HG02623 (cell line): ENCODE results near the gene KIAA1958.

Experiments used
- ATAC-seq: cut with Tn5 transposase; IDR thresholded peaks from one replicate; pipeline ENCODE4 v1.9.1; 2021; ENCODE audit warnings: moderate library complexity; ENCODE audit not compliant: unreplicated experiment

Gene KIAA1958, protein sequence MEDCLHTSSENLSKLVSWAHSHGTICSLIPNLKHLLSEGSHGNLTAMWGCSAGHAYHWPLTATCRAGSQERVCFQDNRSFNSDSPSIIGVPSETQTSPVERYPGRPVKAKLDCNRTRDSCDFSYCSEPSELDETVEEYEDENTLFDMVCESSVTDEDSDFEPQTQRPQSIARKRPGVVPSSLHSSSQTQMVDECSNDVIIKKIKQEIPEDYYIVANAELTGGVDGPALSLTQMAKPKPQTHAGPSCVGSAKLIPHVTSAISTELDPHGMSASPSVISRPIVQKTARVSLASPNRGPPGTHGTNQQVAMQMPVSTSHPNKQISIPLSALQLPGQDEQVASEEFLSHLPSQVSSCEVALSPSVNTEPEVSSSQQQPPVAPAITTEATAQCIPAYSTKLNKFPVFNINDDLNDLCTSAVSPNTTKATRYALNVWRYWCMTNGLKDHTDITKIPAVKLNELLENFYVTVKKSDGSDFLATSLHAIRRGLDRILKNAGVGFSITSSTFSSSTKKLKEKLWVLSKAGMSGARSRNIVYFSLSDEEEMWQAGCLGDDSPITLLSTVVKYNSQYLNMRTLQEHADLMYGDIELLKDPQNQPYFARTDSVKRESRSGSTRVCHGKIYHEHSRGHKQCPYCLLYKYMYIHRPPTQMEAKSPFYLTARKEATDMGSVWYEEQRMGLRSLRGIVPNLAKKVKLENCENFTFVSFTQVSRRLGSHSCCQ

DNA sequence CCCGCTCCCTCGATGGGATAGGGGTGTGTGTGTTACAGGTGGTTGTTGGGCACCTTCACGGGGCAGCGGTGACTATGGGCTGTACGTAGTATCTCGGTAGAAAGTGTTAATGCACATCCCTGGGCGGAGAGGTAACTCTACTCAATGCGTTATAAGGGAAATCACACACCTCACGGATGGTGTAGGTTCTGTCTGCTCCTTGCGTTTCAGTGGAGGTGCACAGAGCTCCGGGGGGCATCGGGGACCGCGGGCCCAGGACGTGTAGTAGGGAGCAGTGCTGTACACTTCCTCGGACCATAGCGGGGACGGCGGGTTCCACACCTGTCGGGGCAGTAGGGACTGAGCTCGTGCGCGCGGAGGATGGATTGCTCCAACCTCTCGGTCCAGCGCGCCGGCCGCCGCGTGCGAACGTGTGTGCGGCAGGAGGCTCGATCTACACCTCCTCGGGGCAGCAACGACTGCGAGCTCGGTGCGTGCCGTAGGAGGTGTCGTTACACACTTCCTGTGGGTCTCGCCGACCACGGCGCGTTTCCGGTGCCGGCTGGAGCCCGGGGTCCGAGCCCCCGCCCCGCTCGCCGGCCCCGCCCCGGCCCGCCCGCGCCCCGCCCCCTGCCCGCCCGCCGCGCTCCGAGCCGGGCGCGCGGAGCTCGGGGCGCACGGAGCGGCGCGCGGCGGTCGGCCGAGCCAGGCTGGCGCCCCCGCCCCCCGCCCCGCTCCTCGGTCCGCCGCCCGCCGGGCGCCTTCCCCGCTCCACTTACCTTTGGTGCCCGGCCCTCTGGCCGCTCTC, at the start of gene KIAA1958:
TSS of gene KIAA1958 (plus strand) at position 607 of the 787 bp plus-strand sequence. CDS start 87,254 bp downstream, outside the sequence.
- ATAC-seq: peak; percentile 93

DNA sequence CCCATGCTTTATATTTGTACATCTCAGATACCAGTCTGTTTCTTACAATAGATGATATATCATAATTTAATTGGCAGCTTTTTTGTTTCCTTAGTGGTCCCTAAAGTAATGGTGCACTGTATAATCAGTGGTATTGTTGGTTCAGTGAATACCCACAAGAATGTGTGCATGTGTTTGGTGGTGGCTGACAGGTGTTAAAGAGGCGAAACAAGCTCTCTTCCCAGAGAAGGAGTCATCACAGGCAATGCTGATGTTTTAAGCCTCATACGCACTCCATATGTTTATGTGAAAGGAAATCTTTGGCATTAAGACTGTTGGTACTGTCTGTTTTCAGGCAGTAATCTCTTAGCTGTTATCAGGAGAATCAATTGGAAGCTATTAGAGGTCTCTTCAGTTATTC, 49.2 kb upstream of the KIAA1958 start:
- no peak for ATAC-seq

DNA sequence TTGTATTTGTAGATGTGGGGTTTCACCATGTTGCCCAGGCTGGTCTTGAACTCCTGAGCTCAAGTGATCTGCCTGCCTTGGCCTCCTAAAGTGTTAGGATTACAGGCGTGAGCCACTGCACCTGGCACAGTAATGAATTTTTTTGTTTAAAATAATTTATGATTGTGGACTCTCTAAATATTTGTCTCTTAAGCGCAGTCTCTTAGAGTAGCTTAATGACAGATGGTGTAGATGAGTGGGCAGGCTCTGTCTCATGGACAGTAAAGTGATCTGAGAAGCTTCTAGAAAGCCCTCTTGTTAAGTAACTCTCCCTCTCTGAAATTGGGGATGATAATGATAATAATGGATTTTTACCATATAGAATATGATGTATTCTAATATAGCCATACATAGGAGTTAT, 47.5 kb upstream of the KIAA1958 start:
- ATAC-seq: no peak

DNA sequence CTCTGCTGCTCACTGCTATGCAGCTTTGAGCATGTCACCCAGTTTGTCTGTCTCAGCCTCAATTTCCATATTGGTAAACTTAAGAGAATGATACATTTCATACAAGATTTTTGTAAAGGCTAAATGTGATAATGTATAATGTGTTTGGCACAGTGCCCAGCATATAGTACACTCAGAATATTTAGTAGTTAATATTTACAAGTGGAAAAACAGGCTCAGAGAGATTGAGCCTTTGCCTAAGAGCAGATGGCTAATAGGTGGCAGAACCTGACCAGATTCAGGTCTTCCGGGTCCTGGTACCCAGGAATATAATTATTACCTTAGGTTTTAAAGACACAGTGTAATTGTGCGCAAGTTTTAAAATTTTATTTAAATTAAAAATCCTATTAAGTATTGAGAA, 46.8 kb upstream of the KIAA1958 start:
- ATAC-seq: no peak

DNA sequence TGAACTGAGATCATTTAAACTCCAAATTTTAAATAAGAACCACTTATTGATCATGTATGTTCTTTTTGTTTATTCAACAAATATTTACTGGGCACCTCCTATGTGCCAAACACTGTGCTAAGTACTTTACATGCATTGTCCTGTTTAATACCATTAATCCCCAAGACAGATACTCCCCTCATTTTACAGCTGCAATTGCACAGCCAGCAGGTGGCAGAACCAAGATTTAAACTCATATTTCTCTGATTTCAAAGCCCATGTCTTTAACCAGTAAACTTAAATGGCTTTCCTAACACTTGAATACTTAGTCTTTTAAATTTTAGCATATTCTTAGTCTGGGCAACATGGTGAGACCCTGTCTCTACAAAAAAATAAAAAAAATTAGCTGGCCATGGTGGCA, 43.4 kb upstream of the KIAA1958 start:
- ATAC-seq: no peak

DNA sequence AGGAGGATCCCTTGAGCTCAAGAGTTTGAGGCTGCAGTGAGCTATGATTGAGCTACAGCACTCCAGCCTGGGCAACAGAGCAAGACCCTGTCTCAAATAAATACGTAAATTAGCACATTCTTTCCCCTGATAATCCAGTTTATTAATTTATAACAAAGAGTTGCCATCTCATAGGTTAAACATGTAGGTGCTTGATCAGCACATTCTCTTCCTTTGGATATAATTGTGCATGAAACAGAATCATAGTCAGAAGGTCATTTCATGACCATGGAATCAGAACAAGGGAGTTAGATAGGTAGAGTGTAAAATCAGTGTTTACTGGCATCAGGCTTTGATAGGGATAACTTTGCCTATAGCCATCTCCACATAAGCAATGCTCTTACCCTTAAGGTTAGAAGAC, 43.0 kb upstream of the KIAA1958 start:
- ATAC-seq: no peak

DNA sequence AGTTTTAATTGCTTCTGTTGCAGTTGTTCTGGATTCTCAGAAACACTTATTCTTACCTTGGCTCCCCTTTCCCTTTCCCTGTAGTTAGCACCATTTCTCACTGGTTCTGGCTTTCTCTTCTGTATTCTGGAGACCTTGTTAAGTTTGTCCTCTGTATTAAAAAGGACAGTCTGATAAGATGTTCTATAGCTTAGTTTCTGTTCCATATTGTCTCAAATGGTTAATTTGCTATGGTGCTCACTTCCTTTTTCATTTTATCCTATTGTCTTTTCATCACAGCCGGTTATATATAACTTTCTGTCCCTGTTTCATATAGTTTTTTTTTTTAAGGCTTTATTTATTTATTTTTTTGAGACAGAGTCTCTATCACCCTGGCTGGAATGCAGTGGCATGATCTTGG, 41.4 kb upstream of the KIAA1958 start:
- ATAC-seq: no peak

DNA sequence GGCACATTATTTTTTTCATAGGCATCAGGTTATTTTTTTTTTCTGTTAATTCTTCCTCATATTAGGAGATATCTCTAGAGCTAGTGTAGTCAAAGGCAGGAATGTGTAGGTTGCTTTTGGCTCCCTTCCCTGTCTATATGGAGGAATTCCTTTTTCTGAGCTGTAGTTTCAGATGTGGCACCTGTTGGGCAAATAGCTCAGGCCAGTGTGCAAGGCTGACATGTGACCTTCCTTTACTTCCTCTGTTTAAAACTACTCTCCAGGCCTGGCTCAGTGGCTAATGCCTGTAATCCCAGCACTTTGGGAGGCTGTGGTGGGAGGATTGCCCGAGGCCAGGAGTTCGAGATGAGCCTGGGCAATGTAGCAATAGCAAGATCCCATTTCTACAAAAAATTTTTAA, 40.5 kb upstream of the KIAA1958 start:
- no peak for ATAC-seq

DNA sequence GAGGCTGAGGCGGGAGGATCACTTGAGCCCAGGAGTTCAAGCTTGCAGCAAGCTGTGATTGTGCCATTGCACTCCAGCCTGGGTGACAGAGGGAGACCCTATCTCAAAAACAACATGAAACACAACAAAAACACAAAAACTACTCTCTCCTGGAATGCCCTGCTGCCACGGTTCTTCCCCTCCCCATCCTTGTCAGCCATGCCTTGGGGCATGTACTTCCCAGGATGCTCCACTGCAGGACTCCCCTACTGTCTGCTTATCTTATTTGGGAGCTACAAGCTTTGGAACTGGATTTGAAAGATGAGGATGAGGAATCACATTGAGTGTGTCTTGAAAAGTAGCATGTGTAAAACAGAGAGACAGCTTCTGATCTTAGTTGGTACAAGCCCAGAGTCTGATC, 40.1 kb upstream of the KIAA1958 start:
- no peak for ATAC-seq

DNA sequence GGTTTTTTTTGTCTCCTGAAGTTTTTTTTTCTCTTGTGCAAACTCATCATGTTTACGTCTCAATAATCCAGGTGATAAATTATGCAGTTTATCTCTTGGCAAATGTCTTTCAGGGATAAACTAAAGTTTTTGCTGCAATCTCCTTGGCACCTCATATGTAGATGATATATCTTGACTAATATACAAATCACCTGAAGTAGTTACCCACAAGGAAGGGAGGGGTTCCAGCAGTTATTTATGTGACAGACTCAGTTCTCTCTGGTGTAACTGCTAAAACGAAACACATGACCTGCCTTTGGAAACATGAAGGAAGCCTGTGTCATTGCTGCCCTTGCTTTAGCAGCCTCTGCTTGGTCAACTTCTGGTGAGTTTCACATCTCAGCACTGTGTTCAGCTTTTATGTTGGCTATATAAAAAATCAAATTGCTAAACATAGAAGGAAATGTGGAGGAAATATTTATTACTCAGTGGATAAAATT, 39.3 kb upstream of the KIAA1958 start:
- no peak for ATAC-seq

DNA sequence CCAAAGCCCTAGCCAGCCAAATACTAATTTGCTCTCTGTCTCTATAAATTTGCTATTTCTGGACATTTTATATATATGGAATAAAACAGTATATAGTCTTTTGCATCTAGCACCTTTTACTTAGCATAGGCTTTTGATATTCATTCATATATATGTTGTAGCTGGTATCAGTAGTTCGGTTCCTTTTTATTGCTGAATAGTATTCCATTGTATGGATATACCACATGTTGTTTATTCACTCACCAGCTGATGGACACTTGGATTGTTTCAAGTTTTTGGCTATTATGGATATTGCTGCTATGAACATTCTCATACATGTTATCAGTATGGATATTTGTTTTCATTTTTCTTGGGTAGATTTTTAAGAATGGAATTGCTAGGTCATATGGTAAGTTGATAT, 23.8 kb upstream of the KIAA1958 start:
- no peak for ATAC-seq

DNA sequence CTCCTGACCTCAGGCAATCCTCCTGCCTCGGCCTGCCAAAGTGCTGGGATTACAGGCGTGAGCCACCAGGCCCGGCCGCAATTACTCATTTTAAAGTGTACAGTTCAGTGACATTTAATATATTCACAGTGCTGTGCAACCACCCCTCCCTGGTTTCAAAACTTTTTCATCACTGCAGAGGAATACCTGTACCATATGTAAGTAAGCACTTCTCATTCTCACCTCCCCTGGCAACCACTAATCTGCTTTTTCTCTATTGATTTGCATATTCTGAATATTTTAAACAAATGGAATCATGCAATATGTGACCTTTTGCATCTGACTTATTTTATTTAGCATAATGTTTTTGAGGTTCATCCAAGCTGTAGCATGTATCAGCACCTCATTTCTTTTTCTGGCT, 21.3 kb upstream of the KIAA1958 start:
- ATAC-seq: no peak

DNA sequence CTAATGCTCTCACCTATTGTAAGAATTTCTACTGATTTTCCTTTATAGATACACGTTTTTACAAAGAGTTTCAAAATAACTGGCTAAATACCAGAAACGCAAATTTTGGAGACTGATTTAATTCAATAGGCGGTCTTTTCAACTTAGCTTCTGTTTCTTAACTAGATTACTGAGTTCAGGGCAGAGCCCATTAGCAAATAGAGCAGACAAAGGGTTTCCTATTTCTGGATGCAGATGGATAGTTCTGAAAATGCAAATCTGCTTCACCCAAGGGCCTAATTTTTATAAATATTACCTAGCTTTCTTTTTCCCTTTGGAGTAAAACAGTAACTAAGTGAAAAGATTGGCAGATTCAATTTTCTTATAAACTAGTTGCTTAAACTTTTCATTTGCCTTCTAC, 13.6 kb upstream of the KIAA1958 start:
- no peak for ATAC-seq

DNA sequence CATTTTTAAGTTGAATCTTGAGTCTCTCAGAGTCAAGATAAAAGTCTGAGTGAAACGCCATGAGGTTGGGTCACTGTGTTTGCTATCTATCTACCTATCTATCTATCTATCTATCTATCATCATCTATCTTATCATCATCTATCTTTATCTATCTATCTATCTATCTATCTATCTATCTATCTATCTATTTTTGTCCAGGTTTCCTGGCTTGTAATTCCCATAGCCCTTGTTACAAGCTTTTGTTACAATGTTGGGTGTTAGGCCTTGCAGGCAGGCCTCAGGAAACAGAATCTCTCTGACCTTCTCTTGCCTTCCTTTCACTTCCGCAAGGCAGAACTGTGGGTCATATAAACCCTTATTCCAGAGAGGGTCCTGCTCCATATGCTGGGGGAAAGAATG, 12.6 kb upstream of the KIAA1958 start:
- ATAC-seq: no peak

DNA sequence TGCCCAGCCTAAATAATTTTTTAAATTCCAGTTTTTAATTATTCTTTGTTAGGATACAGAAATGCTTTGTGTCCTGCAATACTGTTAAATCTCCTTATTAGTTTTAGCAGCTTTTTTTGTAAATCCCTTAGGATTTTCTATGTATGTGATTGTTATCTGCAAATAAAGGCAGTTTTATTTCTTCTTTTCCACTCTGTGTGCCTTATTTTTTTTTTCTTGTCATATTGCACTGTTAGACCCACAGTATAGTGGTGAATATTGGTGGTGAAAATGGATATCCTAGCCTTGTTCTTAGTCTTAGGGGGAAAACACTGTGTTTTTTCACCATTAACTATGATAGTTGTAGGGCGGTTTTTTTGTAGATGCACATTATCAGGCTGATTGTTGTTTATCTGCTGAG, 11.3 kb upstream of the KIAA1958 start:
- no peak for ATAC-seq

DNA sequence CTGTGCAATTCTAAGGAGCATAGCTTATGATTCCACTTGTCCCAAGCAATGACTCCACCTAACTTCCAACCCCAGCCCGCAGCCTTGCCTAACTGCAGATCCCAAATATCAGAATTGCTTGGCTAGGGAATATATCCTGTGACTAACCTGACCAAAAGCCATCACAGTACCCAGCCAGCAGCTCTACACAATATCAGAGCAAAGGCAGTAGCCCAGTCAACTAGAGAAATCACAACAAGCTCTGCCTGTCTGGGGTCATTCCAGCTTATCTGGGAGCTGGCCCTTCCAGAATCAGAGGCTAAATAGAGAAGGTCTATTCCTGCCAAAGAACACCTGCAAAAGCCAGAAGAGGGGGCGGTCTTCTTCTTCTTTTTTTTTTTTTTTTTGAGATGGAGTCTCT, 9.3 kb upstream of the KIAA1958 start:
- no peak for ATAC-seq

DNA sequence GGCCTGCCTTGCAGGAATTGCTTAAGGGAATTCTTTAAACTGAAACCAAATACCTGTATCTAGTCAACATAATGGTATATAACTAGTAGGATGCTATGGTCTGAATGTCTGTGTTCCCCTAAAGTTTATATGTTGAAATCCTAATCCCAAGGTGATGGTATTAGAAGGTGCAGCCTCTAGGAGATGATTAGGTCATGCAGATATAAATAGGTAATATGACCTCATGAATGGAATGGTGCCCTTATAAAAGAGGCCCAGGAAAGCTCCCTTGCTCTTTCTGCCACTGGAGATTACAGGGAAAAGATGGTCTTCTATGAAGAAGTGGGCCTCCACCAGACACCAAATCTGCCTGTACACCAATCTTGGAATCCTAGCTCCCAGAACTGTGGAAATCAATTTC, 7.4 kb upstream of the KIAA1958 start:
- no peak for ATAC-seq

DNA sequence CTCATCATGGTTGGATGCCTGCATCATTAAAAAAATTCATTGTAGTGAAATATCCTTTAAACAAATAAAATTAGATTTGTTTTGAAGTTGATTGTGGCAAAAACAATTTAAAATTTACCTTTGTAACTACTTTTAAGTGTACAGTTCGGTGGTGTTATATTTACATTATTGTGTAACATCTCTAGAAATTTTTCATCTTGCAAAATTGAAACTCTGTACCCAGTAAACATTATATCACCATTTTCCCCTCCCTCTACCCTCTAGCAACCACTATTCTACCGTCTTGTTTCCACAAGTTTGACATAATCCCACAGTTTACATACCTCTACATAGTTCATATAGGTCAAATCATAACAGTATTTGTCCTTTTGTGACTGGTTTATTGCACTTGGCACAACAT, 2.0 kb upstream of the KIAA1958 start:
- no peak for ATAC-seq

DNA sequence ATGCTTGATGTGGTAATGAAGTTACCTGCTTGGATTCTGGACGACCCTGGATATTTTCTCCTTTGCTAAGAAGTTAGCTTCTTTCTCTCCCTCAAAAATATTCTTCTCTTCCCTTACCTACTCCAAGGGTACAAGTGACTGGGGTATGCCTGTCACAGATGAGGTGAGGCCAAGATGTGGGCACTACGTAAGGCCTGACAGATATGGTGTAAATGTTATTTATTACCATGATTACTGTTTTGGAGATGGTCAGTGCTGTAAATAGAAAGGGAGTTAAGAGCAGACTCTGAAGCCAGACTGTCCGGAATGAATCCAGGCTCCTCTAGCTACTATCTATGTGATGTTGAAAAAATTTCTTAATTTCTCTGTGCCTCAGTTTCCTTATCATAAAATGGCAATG, 1.1 kb upstream of the KIAA1958 start:
- no peak for ATAC-seq

DNA sequence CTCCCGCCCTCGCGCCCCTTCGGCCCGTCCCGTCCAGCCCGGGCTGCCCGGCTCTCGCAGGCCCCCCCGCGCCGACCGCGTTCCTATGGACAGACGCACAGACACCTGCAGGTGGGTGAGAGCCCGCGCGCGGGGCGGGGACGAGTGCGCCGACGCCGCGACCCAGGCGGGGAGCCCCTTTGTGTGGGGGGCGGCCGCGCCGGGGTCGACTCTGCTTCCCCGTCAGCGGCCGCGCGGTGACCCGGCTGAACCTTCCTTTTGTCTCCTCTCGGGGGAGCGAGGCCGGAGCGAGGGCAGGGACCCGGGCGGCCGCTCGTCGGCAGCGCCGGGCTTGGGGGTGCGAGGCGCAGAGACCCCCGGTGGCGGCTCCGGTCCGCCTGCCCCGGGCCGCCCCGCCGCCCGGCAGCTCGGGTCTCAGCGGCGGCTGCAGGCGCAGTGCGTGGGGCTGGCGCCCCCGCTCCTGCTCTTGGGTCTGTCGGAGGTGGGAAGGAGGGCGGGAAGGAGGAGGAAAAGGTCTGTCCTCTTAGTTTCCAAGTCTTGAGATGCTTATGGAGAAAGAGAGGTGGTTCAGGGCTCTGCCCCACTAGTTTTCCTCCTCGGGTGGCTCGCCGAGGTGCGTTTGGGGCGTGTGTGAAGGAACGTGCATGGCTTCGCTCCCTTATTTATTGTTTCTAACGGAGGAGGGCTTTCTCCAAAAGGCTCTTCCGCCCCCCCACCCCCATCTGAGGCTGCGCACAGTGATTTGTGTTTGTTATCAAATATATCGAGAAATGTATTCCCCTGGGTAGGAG, 576 bp downstream of the KIAA1958 start:
- ATAC-seq: peak; percentile 35
